HepG2 (cell line): ENCODE measurements around the gene ARL16. TPM values are rescaled to one million over a fixed set of nuclear protein-coding genes. Genes with fewer than 3 reads are reported as not detected.

ENCODE experiments used
- ATF7-NPFF ChIP-seq: sonication (generic); formaldehyde crosslinking; IDR thresholded peaks from 2 replicates; pipeline ENCODE4 v1.8.1; 2023; ENCODE audit warnings: mild to moderate bottlenecking, low read depth, missing genetic modification reagents, moderate library complexity
- BRD4 ChIP-seq: sonication (generic); formaldehyde crosslinking; IDR thresholded peaks from 2 replicates; pipeline ENCODE4 v1.4.0; 2020; ENCODE audit warnings: missing genetic modification reagents
- CCDC6 ChIP-seq: sonication (generic); formaldehyde crosslinking; IDR thresholded peaks from 2 replicates; pipeline ENCODE4 v1.8.1; 2022; ENCODE audit warnings: mild to moderate bottlenecking, missing genetic modification reagents, moderate library complexity
- FIP1L1 ChIP-seq: fragments of 200-400 bp; formaldehyde crosslinking; IDR thresholded peaks from 2 replicates; pipeline ENCODE4 v1.6.1; 2018; ENCODE audit warnings: low read depth, mild to moderate bottlenecking, low read length, moderate library complexity, borderline replicate concordance; ENCODE audit not compliant: insufficient read depth
- KLF6 ChIP-seq: IDR thresholded peaks from 2 replicates; pipeline ENCODE4 v1.8.0; 2016; ENCODE audit warnings: missing biosample characterization, missing genetic modification reagents
- MLX ChIP-seq: IDR thresholded peaks from 2 replicates; pipeline ENCODE4 v1.6.1; 2016
- MNT ChIP-seq: fragments of 450-650 bp; IDR thresholded peaks from 2 replicates; pipeline ENCODE4 v1.6.1; 2016
- PHB2 ChIP-seq: fragments of 450-650 bp; IDR thresholded peaks from 2 replicates; pipeline ENCODE4 v1.6.1; 2018; ENCODE audit not compliant: partially characterized antibody
- RARG ChIP-seq: sonication (generic); formaldehyde crosslinking; IDR thresholded peaks from 2 replicates; pipeline ENCODE4 v1.4.0; 2020; ENCODE audit warnings: low read depth, mild to moderate bottlenecking, missing genetic modification reagents
- SKIL ChIP-seq: sonication (generic); formaldehyde crosslinking; IDR thresholded peaks from 2 replicates; pipeline ENCODE4 v1.8.0; 2022; ENCODE audit warnings: missing genetic modification reagents, mild to moderate bottlenecking, moderate library complexity, borderline replicate concordance
- THAP8 ChIP-seq: sonication (generic); formaldehyde crosslinking; IDR thresholded peaks from 2 replicates; pipeline ENCODE4 v1.5.1; 2020; ENCODE audit warnings: missing genetic modification reagents, mild to moderate bottlenecking, borderline replicate concordance
- ZFP82 ChIP-seq: sonication (generic); formaldehyde crosslinking; IDR thresholded peaks from 2 replicates; pipeline ENCODE4 v1.5.1; 2020; ENCODE audit warnings: mild to moderate bottlenecking, missing genetic modification reagents, borderline replicate concordance
- ZNF275 ChIP-seq: sonication (generic); formaldehyde crosslinking; IDR thresholded peaks from 2 replicates; pipeline ENCODE4 v1.8.0; 2022; ENCODE audit warnings: missing genetic modification reagents, mild to moderate bottlenecking, inconsistent platforms, borderline replicate concordance
- ZNF280B ChIP-seq: sonication (generic); formaldehyde crosslinking; IDR thresholded peaks from 2 replicates; pipeline ENCODE4 v1.5.0; 2020; ENCODE audit warnings: missing genetic modification reagents, mild to moderate bottlenecking, borderline replicate concordance
- ZNF792 ChIP-seq: IDR thresholded peaks from 2 replicates; pipeline ENCODE4 v1.6.1; 2016
- ZNF800 ChIP-seq: sonication (generic); formaldehyde crosslinking; IDR thresholded peaks from 2 replicates; pipeline ENCODE4 v1.4.0; 2020; ENCODE audit warnings: missing genetic modification reagents
- ZNF816 ChIP-seq: sonication (generic); formaldehyde crosslinking; IDR thresholded peaks from 2 replicates; pipeline ENCODE4 v1.8.0; 2022; ENCODE audit warnings: missing genetic modification reagents, mild to moderate bottlenecking, borderline replicate concordance
- ZNF850 ChIP-seq: sonication (generic); formaldehyde crosslinking; conservative IDR thresholded peaks from 2 replicates; pipeline ENCODE4 v1.9.0; 2021; ENCODE audit warnings: mild to moderate bottlenecking, missing genetic modification reagents
- polyA plus RNA-seq, 8 experiments: library from polyadenylated mRNA; depleted of rRNA in 3 of 8; stranded (reverse) in 7 of 8; unstranded in 1 of 8; fragments of >200 nt; fragmentation: Illumina TruSeq in 4 of 8; extraction: Trizol in 4 of 8; gene quantifications; 2 replicates each; pipeline versions ENCODE4 v1.2.1 to v1.2.3, GENCODE V29; 2011 to 2016; ENCODE audit warnings: low read depth in 4 of 8, missing spikeins in 1 of 8, mixed read lengths in 1 of 8; ENCODE audit not compliant: insufficient read depth in 1 of 8
- total RNA-seq, 5 experiments: library from RNA; depleted of rRNA; stranded (reverse); fragments of >200 nt; fragmentation: Illumina TruSeq; extraction: Trizol; gene quantifications; 2 replicates each; pipeline ENCODE4 v1.2.3, GENCODE V29; 2016; ENCODE audit warnings: low read depth in 1 of 5

The ARL16 gene
- total and polyA plus RNA-seq, 2 of the 13 experiments (the other 11 are each of a cell fraction or from before 2014, with no cell fraction given) = 20.8 to 30.8 TPM

- TF ChIP-seq THAP8 (CRISPR knock-in tag) (0 out of 2 replicates have a peak, but pooled peaks have one; percentile 2), ZNF800 (CRISPR knock-in tag) (no peak), KLF6 (CRISPR knock-in tag) (no peak), SKIL (no peak), ZNF816 (no peak), ZNF792 (CRISPR knock-in tag) (no peak), FIP1L1 (no peak), CCDC6 (0 out of 2 replicates have a peak, but pooled peaks have one; percentile 7), ZFP82 (CRISPR knock-in tag) (0 out of 2 replicates have a peak, but pooled peaks have one; percentile 10), PHB2 (no peak), ZNF280B (CRISPR knock-in tag) (no peak), ZNF850 (CRISPR knock-in tag) (no peak), MLX (no peak), ATF7-NPFF (CRISPR knock-in tag) (no peak), MNT (0 out of 2 replicates have a peak, but pooled peaks have one; percentile 36), ZNF275 (CRISPR knock-in tag) (no peak), BRD4 (CRISPR knock-in tag) (no peak), RARG (CRISPR knock-in tag) (no peak; the same call in 1 of the 2 replicates)
Measured at GRCh38 chr17:81703747-81704654, 20.4 kb upstream of the ARL16 start (continued).
